ENCODE measurements around the gene KANK3. TPM values are rescaled to one million over a fixed set of nuclear protein-coding genes. Genes with fewer than 3 reads are reported as not detected.
A peak's percentile ranks its signal among the peaks of the same experiment; 100 is the strongest.
"Not testable (repeated sequence)": the region's sequence is repeated elsewhere in the genome, so short reads cannot be mapped to it uniquely, and the experiment has no call there.

KANK3 gene
- total RNA-seq, 2 donors from 2014 or later: 15.4 to 23.8 TPM

DNA sequence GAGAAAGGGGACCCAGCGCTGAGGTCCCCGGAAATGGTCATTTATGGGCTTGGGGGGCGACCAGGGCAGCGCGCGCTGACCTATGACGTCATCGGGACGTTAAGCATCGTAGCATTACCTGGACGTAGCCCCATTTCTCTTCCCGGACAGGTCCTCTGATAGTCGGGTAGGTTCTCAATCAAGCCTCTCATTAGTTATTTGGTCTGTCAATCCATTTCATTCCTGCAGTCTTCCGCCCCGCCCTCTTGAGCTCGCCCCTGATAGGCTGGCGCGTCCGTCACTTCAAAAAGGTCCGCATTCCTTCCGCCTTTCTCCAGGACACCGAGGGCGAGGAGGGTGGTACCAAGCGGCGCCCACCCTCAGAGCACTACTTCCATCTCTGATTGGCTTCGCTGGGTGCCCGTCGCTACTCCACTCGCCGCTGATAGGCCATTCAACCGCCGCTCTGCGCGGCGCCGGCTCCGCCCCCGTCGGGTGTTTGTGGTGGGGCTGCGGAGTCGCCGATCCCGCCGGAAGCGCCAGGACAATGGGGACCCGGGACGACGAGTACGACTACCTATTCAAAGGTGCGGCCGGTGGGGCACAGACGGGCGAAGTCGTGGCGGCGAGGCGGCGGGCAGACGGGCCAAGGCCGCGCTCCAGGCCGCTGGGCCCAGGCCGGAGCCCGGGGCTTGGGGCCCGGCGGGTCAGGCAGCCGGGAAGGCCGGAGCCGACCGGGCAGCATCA is 47.0 kb upstream of the KANK3 start, which contains the start of gene RAB11B:
Gene RAB11B, plus strand, starts transcription at position 470 of the 726 bp plus-strand sequence. Its CDS starts 57 bp downstream, at position 527.
- no peaks in the 10 kb centered on the region for H3K27me3 ChIP-seq (replicated peaks; ENCODE audit: insufficient read depth)
- H3K36me3 ChIP-seq: no peaks in the 10 kb centered on the region
- under 1% methylated on average over 60 of the region's 70 CpGs for WGBS
- DNase-seq (ENCODE audit: low spot score): peak; percentile 100
- H3K9me3 ChIP-seq: no peaks in the 10 kb centered on the region
- peak within 1 kb of the TSS; percentile 100 for H3K4me3 ChIP-seq
- intact Hi-C loops (cut with DNase I): loop anchor here (2.0 kb wide), 1 partner anchor 27 kb away; no protein-coding TSS in a partner anchor
- TF ChIP-seq, protein P1, sequence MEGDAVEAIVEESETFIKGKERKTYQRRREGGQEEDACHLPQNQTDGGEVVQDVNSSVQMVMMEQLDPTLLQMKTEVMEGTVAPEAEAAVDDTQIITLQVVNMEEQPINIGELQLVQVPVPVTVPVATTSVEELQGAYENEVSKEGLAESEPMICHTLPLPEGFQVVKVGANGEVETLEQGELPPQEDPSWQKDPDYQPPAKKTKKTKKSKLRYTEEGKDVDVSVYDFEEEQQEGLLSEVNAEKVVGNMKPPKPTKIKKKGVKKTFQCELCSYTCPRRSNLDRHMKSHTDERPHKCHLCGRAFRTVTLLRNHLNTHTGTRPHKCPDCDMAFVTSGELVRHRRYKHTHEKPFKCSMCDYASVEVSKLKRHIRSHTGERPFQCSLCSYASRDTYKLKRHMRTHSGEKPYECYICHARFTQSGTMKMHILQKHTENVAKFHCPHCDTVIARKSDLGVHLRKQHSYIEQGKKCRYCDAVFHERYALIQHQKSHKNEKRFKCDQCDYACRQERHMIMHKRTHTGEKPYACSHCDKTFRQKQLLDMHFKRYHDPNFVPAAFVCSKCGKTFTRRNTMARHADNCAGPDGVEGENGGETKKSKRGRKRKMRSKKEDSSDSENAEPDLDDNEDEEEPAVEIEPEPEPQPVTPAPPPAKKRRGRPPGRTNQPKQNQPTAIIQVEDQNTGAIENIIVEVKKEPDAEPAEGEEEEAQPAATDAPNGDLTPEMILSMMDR (IDR thresholded peaks at IDR 0.05): no peak
- TF ChIP-seq POLR2AphosphoS5 (IDR thresholded peaks at IDR 0.05) (peak; percentile 99), POLR2A (IDR thresholded peaks at IDR 0.05) (peak; percentile 63)
- H3K4me1 ChIP-seq (replicated peaks): peaks cover 15% of the 10 kb centered on the region
- H3K27ac ChIP-seq: peak within 1 kb of the TSS; percentile 99 to 100

DNA sequence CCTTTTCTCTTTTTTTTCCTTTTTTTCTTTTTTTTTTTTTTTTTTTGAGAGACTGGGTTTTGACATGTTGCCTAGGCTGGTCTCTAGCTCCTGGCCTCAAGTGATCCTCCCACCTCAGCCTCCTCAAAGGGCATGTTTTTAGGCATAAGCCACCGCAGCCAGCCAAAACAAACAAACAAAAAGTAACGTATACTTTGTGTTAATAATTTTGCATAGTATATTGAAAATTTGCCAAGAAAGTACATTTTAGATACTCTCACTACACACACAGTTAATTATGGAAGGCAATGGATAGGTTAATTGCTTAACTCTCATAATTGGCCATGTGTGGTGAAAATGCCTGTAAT is 45.5 kb upstream of the KANK3 start:
- Histone ChIP-seq H3K4me3 (no peak overlapping the region), H3K36me3 (no peaks in the 10 kb centered on the region), H3K9me3 (no peaks in the 10 kb centered on the region), H3K4me1 (replicated peaks) (peaks cover 9% of the 10 kb centered on the region), H3K27me3 (replicated peaks; ENCODE audit: insufficient read depth) (no peaks in the 10 kb centered on the region), H3K27ac (peak overlapping the region; percentile 78 to 100)
- no peak for DNase-seq (ENCODE audit: low spot score)
- intact Hi-C loops (cut with DNase I): loop anchor here (2.0 kb wide), 1 partner anchor 26 kb away; no protein-coding TSS in a partner anchor
- WGBS: 48% methylated on average over 2 of the region's 2 CpGs
- TF ChIP-seq POLR2AphosphoS5 (IDR thresholded peaks at IDR 0.05) (no peak), POLR2A (IDR thresholded peaks at IDR 0.05) (no peak)
- TF ChIP-seq, protein P1 (IDR thresholded peaks at IDR 0.05): no peak

DNA sequence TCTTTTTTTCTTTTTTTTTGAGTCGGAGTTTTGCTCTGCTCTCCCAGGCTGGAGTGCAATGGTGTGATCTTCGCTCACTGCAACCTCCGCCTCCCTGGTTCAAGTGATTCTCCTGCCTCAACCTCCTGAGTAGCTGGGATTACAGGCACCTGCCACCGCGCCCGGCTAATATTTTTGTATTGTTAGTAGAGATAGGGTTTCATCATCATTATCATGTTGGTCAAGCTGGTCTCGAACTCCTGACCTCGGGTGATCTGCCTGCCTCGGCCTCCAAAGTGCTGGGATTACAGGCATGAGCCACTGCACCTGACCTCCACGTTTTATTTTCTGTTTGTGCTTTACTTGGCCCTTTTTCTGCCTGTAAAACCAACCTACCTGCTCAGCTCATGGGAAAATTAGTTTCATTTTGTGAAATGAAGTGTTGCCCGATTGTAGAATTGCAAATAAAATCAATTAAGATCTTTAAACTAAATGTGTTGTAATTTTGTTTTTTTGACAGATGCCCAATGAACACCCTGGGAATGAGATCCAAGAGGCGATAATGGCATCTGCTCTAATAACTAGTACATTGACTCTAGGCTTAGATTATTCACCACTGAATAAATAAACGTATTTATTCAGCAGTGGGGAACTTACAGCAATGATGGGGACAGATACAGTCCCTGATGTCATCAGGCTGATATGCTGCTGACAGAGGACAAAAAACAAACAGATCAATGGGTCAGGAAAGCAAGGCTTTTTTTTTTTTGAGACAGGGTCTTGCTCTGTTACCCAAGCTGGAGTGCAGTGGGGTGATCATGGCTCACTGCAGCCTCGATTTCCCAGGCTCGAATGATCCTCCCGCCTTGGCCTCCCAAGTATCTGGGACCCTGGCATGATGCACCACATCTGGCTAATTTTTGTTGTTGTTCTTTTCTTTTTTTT is 44.9 kb upstream of the KANK3 start:
- Histone ChIP-seq H3K9me3 (no peaks in the 10 kb centered on the region), H3K4me3 (no peak overlapping the region), H3K27ac (peak overlapping the region; percentile 78 to 100), H3K4me1 (replicated peaks) (peaks cover 9% of the 10 kb centered on the region), H3K36me3 (no peaks in the 10 kb centered on the region), H3K27me3 (replicated peaks; ENCODE audit: insufficient read depth) (no peaks in the 10 kb centered on the region)
- DNase-seq (ENCODE audit: low spot score): no peak
- intact Hi-C loops (cut with DNase I): loop anchor here (2.0 kb wide), 1 partner anchor 25 kb away; no protein-coding TSS in a partner anchor
- TF ChIP-seq, protein P1 (IDR thresholded peaks at IDR 0.05): no peak
- TF ChIP-seq POLR2AphosphoS5 (IDR thresholded peaks at IDR 0.05): peak; percentile 63
- 78% methylated on average over 16 of the region's 16 CpGs for WGBS

DNA sequence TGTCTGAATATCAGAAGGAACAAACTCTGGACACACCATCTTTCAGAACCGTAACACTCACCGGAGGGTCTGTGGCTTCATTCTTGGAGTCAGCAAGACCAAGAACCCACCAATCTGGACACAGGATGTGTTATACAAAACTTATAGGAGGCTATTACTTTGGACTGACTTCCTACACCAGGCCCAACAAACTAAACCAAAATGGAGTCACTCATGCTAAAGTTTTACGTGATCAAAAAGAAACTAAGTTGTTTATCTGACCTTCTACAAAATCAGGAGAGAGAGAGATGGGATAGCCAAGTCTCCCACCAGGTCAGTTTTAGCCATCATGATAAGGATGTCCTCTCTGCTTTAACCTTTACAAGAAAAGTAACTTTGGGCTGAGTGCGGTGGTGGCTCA is 43.9 kb upstream of the KANK3 start:
- H3K4me1 ChIP-seq (replicated peaks): peaks cover 7% of the 10 kb centered on the region
- no peak for TF ChIP-seq POLR2A (IDR thresholded peaks at IDR 0.05)
- TF ChIP-seq, protein P1 (IDR thresholded peaks at IDR 0.05): no peak
- no peak for TF ChIP-seq POLR2AphosphoS5 (IDR thresholded peaks at IDR 0.05)
- H3K9me3 ChIP-seq: no peaks in the 10 kb centered on the region
- intact Hi-C loops (cut with DNase I): no loop called here
- 88% methylated on average over 4 of the region's 4 CpGs for WGBS
- peak overlapping the region in 1 of 2 donors; percentile 100 for H3K27ac ChIP-seq
- no peaks in the 10 kb centered on the region for H3K27me3 ChIP-seq (replicated peaks; ENCODE audit: insufficient read depth)
- H3K4me3 ChIP-seq: no peak overlapping the region
- H3K36me3 ChIP-seq: no peaks in the 10 kb centered on the region
- no peak for DNase-seq (ENCODE audit: low spot score)

DNA sequence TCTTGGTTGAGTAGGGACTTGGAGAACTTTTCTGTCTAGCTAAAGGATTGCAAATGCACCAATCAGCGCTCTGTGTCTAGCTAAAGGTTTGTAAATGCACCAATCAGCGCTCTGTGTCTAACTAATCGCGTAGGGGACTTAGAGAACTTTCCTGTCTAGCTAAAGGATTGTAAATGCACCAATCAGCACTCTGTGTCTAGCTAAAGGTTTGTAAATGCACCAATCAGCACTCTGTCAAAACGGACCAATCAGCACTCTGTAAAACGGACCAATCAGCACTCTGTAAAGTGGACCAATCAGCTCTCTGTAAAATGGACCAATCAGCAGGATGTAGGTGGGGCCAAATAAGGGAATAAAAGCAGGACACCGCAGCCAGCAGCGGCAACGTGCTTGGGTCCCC is 43.4 kb upstream of the KANK3 start:
- not testable (repeated sequence) for H3K4me1 ChIP-seq (replicated peaks)

DNA sequence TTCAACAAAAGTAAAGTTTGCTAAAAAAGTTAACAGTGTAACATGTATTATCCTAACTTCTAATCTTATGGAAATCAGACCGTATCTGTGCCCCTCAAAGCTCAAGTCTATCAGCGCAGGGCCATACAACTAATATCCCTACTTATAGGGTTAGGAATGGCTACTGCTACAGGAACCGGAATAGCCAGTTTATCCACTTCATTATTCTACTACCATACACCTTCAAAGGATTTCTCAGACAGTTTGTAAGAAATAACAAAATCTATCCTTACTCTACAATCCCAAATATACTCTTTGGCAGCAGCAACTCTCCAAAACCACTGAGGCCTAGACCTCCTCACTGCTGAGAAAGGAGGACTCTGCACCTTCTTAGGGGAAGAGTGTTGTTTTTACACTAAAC is 42.5 kb upstream of the KANK3 start:
- DNase-seq (ENCODE audit: low spot score); H3K27me3 ChIP-seq (replicated peaks; ENCODE audit: insufficient read depth); H3K9me3 ChIP-seq; intact Hi-C loops (cut with DNase I); H3K4me3 ChIP-seq; H3K4me1 ChIP-seq (replicated peaks); H3K27ac ChIP-seq; H3K36me3 ChIP-seq: not testable (repeated sequence)
- 66% methylated on average over 3 of the region's 3 CpGs for WGBS

More for the DNA sequence above, 43.4 kb upstream of the KANK3 start:
- H3K36me3 ChIP-seq; H3K4me3 ChIP-seq; H3K27ac ChIP-seq; intact Hi-C loops (cut with DNase I); H3K9me3 ChIP-seq; DNase-seq (ENCODE audit: low spot score); H3K27me3 ChIP-seq (replicated peaks; ENCODE audit: insufficient read depth): not testable (repeated sequence)
- 87% methylated on average over 9 of the region's 9 CpGs for WGBS

DNA sequence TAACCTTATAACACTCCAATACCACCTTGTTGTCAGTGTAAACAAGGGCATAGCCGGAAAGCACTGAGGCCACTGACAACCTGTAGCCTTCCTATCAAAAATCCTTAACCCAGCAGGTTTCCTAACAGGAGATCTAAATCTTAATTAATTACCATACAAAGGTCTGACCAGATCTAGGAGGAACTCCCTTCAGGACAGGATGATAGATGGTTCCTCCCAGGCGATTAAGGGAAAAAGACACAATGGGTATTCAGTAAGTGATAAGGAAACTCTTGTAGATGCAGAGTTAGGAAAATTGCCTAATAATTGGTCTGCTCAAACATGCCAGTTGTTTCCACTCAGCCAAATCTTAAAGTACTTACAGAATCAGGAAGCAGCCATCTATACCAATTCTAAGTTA is 42.0 kb upstream of the KANK3 start:
- H3K4me1 ChIP-seq (replicated peaks); H3K27ac ChIP-seq; DNase-seq (ENCODE audit: low spot score); H3K36me3 ChIP-seq; H3K9me3 ChIP-seq; H3K4me3 ChIP-seq; intact Hi-C loops (cut with DNase I); H3K27me3 ChIP-seq (replicated peaks; ENCODE audit: insufficient read depth): not testable (repeated sequence)
- 47% methylated on average over 2 of the region's 2 CpGs for WGBS

Data from prostate gland (tissue), 2 donors.